Nephron (organoid): ENCODE data around the gene NEO1.

Experiments used
- H3K27ac Mint-ChIP-seq, 3 experiments: 2 replicates each; pipeline ENCODE4 v1.8.0; 2020; ENCODE audit warnings: mixed read lengths in 3 of 3, mild to moderate bottlenecking in 2 of 3, moderate library complexity in 1 of 3
- H3K27me3 Mint-ChIP-seq: 2 replicates; pipeline ENCODE4 v1.8.0; 2021; ENCODE audit warnings: low read depth, mild to moderate bottlenecking, moderate library complexity, mixed read lengths
- H3K36me3 Mint-ChIP-seq: 2 replicates; pipeline ENCODE4 v1.8.0; 2020; ENCODE audit warnings: low read depth, mixed read lengths
- H3K4me1 Mint-ChIP-seq: 2 replicates; pipeline ENCODE4 v1.8.0; 2020; ENCODE audit warnings: mixed read lengths
- H3K4me3 Mint-ChIP-seq, 3 experiments: 2 replicates each; pipeline ENCODE4 v1.8.0; 2020; ENCODE audit warnings: mild to moderate bottlenecking in 3 of 3, mixed read lengths in 3 of 3, moderate library complexity in 2 of 3
- H3K9me3 Mint-ChIP-seq: 2 replicates; pipeline ENCODE4 v1.8.0; 2020; ENCODE audit warnings: mixed read lengths
- CTCF ChIP-seq, 3 experiments: fragments of 200-600 bp; sonication (generic); IDR thresholded peaks; one replicate each; pipeline ENCODE4 v1.5.0; 2021; ENCODE audit warnings: antibody characterized with exemption in 3 of 3; ENCODE audit not compliant: unreplicated experiment in 3 of 3

The NEO1 gene

DNA sequence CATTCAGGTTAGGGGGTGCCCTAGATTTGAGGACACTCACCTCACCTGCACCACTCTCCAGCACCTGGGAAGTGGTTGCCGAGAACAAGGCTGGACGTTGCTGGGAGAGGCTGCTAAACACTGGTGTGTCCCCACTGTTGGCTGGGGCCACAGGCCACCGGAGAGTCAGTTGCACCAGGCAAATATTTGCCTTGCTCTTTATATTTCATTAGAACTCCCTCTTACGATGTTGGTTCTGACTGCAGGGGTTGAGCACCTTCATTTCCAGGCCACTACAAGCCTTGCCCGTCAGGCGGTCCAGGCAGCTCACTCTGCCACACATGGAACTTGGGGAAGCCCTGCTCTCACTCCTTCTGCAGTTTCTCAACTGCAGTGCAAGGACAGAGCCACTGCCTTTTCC is 285.8 kb downstream of the NEO1 start:
- no peaks in the 10 kb centered on the region for H3K9me3 Mint-ChIP-seq
- no peak overlapping the region for H3K27ac Mint-ChIP-seq
- H3K36me3 Mint-ChIP-seq = no peaks in the 10 kb centered on the region
- no peak overlapping the region for H3K4me3 Mint-ChIP-seq
- TF ChIP-seq CTCF (IDR thresholded peaks at IDR 0.05; ENCODE audit: unreplicated experiment in 3 of 3) = no peak
- peaks cover 20% of the 10 kb centered on the region for H3K27me3 Mint-ChIP-seq
- no peaks in the 10 kb centered on the region for H3K4me1 Mint-ChIP-seq

DNA sequence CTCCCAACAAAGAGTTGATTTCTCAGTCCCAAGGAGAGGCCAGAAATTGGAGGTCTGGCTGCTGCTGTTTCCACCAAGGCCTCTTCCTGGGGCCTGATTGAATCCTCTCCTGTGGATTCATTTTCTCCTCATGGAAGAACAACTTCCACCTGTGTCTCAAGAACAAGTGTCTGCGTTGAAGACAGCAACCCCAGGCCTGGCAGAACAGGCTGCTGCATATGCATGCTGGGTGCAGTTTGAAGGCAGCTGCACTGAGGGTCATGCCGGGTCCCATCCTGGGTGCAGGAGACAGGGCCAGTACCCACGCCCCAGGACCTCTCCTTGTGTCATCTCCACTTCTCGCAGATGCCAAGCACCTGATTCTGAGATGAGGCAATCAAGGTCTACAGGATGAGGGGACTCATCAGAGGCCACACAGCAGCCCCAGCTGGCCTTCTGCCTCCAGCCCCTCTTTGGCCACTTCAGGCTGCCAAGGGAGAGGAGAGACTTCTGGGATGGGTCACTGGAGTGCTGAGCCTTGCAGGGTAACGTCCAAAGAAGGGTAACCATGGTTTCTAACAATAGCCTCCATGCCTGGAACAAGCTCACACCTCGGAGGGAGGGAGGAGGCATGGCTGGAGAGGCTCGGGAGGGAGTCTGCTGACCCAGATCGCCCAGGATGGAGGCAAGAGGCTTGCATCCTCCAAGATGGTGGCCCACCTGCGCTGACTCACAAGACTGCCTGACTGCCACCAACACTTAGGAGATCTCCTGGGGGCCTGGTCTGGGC is 286.5 kb downstream of the NEO1 start:
- Mint-ChIP-seq H3K4me3 (no peak overlapping the region), H3K4me1 (no peaks in the 10 kb centered on the region), H3K27ac (no peak overlapping the region), H3K27me3 (peaks cover 27% of the 10 kb centered on the region), H3K9me3 (peaks cover 3% of the 10 kb centered on the region), H3K36me3 (no peaks in the 10 kb centered on the region)
- TF ChIP-seq CTCF (IDR thresholded peaks at IDR 0.05; ENCODE audit: unreplicated experiment in 3 of 3) = no peak

GRCh38 chr15:73340502-73341192 is 288.4 kb downstream of the NEO1 start:
- Mint-ChIP-seq H3K4me3 (no peak overlapping the region), H3K36me3 (no peaks in the 10 kb centered on the region), H3K9me3 (peaks cover 3% of the 10 kb centered on the region), H3K27ac (no peak overlapping the region), H3K4me1 (no peaks in the 10 kb centered on the region), H3K27me3 (peaks cover 23% of the 10 kb centered on the region)
- TF ChIP-seq CTCF (IDR thresholded peaks at IDR 0.05; ENCODE audit: unreplicated experiment in 3 of 3) = no peak

GRCh38 chr15:73341886-73342600 is 289.8 kb downstream of the NEO1 start:
- H3K4me3 Mint-ChIP-seq = no peak overlapping the region

DNA sequence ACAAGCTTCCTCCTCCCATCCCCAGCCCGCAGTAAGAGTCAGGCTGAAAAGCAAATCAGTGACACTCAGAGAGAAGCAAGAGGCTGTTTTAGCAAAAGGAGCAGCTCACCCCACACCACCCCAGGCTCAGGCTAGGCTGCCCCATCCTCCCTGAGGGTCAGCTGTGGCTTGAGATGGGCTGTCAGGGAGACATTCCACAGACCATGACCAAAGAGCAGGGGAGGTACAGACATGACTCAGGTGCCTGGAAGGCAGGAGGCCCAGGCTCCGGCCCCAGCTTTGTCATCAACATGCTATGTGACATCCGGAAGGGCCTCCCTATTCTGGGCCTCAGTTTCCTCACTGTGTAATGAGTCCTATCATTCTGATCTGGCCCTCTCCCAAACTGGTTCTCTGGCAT is 291.8 kb downstream of the NEO1 start:
- no peaks in the 10 kb centered on the region for H3K4me1 Mint-ChIP-seq
- H3K4me3 Mint-ChIP-seq = no peak overlapping the region
- H3K9me3 Mint-ChIP-seq = peaks cover 3% of the 10 kb centered on the region
- H3K27ac Mint-ChIP-seq = no peak overlapping the region
- TF ChIP-seq CTCF (IDR thresholded peaks at IDR 0.05; ENCODE audit: unreplicated experiment in 3 of 3) = no peak
- peaks cover 21% of the 10 kb centered on the region for H3K27me3 Mint-ChIP-seq
- H3K36me3 Mint-ChIP-seq = no peaks in the 10 kb centered on the region

More at GRCh38 chr15:73341886-73342600, 289.8 kb downstream of the NEO1 start:
- Mint-ChIP-seq H3K9me3 (peaks cover 3% of the 10 kb centered on the region), H3K27me3 (peaks cover 24% of the 10 kb centered on the region), H3K4me1 (no peaks in the 10 kb centered on the region), H3K27ac (no peak overlapping the region), H3K36me3 (no peaks in the 10 kb centered on the region)
- TF ChIP-seq CTCF (IDR thresholded peaks at IDR 0.05; ENCODE audit: unreplicated experiment in 3 of 3) = no peak
